ENCODE results near the gene KCNRG. TPM values are rescaled to one million over a fixed set of nuclear protein-coding genes. Genes with fewer than 3 reads are reported as not detected.

Gene KCNRG
- total RNA-seq, 4 donors from 2014 or later, result 1.1 to 3.1 (median 1.9) TPM

DNA sequence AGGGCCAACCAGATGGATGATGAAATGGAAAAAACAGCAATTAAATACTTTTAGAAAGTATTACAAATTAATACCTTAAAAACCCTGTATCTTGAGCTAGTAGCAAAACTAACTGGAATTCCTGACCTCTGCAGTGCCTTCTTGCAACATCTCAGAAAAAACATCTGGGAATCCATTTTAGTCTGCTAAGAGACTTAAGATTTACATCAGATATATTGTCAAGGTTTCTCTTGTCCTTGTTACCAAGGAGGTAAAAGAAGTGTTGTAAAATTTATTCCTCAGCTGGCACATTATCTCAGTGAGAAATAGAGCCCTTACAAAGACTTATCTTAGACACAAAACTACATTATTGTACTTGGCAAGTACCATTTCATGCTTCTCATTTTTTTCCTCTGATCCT, 18.5 kb downstream of the KCNRG start:
- TF ChIP-seq, protein P1, sequence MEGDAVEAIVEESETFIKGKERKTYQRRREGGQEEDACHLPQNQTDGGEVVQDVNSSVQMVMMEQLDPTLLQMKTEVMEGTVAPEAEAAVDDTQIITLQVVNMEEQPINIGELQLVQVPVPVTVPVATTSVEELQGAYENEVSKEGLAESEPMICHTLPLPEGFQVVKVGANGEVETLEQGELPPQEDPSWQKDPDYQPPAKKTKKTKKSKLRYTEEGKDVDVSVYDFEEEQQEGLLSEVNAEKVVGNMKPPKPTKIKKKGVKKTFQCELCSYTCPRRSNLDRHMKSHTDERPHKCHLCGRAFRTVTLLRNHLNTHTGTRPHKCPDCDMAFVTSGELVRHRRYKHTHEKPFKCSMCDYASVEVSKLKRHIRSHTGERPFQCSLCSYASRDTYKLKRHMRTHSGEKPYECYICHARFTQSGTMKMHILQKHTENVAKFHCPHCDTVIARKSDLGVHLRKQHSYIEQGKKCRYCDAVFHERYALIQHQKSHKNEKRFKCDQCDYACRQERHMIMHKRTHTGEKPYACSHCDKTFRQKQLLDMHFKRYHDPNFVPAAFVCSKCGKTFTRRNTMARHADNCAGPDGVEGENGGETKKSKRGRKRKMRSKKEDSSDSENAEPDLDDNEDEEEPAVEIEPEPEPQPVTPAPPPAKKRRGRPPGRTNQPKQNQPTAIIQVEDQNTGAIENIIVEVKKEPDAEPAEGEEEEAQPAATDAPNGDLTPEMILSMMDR (IDR thresholded peaks at IDR 0.05; ENCODE audit: low read depth), result no peak

DNA sequence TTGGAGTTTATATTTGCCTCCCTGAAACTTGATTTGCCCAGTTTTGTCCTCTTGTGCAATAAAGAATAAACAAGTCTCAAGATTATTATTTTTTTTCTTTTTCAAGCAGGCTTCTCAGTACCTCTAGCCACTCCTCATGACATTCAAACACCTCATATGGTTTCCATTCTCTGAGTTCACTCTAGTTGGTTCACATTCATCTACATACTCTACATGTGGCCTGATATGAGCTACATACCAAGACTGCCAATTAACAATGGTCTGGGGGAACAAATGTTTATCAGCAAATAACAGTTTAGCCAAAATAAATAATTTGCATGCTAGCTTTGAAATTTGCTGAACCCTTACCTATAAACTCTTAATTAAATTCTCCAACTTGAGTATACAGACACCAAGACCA, 22.5 kb downstream of the KCNRG start:
- TF ChIP-seq, protein P1 (IDR thresholded peaks at IDR 0.05; ENCODE audit: low read depth), result no peak

DNA sequence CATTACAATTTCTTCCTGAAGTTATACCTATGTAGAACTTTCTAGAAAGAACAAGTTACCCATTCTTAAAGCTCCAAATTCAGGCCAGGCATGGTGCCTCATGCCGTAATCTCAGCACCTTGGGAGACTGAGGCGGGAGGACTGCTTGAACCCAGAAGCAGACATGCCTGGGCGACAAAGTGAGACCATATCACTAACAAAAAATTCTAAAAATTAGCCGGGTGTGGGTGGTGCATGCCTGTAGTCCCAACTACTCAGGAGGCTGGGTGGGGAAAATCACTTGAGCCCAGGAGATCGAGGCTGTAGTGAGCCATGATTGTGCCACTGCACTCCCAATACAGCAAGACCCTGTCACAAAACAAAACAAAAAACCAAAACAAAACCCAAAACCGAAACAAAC, 23.0 kb downstream of the KCNRG start:
- TF ChIP-seq, protein P1 (IDR thresholded peaks at IDR 0.05; ENCODE audit: low read depth), result no peak

DNA sequence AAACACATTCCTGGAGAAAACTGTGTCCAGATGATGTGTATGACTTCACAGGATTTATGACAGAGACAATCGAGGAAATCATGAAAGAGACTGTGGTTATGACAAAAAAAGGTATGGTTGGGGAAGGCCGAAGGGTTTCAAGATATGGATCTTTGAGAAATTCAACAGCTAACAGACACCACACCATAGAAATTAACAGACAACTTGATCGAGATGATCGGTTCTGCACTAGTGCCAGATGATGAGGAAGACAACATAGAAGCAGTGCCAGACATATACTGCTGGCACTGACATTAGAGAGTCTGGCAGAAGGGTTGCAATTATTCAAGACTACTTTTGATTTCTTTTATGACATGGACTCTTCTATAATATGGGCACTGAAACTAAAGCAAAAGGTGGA, 37.2 kb downstream of the KCNRG start:
- TF ChIP-seq, protein P1 (IDR thresholded peaks at IDR 0.05; ENCODE audit: low read depth), result no peak

DNA sequence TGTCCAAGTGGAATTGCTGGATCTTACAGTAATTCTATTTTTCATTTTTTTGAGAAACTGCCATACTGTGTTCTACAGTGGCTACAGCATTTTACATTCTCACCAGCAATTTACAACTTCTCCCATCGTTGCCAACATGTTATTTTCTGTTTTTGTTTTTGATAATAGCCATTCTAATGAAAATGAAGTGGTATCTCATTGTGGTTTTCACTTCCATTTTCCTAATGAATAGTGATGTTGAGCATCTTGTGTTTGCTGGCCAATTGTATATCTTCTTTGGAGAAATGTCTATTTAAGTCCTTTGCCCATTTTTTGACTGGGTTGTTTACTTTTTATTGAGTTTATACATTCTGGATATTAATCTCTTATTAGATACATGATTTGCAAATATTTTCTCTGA, 38.6 kb downstream of the KCNRG start:
- TF ChIP-seq, protein P1 (IDR thresholded peaks at IDR 0.05; ENCODE audit: low read depth), result no peak

DNA sequence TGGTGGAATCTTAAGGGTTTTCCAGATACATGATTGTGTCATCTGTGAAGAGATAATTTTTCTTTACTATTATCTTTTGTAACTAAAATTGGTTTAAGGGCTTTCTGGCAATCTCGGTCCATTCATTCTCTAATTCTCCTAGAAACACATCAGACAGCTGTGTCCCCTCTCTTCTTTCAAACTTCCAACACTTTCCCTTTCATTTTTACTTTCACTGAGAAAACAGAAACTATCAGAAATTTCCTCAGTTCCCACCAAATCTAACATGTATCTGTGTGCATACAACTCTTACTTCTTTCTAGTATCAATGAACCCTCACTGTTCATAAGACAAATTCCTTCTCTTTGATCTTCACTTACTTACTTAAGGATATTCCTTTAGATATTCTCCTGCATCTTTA, 40.2 kb downstream of the KCNRG start:
- TF ChIP-seq, protein P1 (IDR thresholded peaks at IDR 0.05; ENCODE audit: low read depth), result no peak

DNA sequence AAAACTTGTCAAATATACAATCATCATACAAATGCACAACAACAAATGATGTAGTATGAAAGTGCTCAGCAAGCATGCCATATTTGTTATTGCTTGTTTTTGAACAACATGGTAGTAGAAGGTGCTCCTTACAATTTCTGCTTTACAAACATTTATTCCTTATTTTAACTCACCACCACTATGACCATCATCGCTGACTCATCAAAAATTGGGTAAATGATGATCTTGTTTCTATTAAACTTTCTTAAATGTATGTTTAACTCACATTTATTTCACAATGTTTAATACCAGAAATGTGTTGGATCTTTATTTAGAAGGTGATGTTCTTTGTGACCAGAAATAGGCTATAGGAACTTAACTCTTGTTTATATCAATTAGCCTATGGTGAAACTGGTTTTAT, 45.5 kb downstream of the KCNRG start:
- TF ChIP-seq, protein P1 (IDR thresholded peaks at IDR 0.05; ENCODE audit: low read depth), result no peak

Measured in subcutaneous adipose tissue (tissue), 4 donors.